ENCODE measurements around the gene LDLRAD3. TPM values are rescaled to one million over a fixed set of nuclear protein-coding genes. Genes with fewer than 3 reads are reported as not detected.

The LDLRAD3 gene
- total and polyA plus RNA-seq, 12 donors: 0.87 to 5.1 (median 1.7) TPM

- WGBS, 2 donors: 54 to 67% methylated on average over 1 of the region's 1 CpG
These were observed 103.1 kb downstream of the LDLRAD3 start for GRCh38 chr11:36046932-36047331.

GRCh38 chr11:36047344-36047743 is 103.5 kb downstream of the LDLRAD3 start:
- Histone ChIP-seq H3K4me1 (no peaks in the 10 kb centered on the region), H3K27me3 (peaks cover 0 to 8% (median 0%) of the 10 kb centered on the region in 7 donors), H3K4me3 (no peak overlapping the region), H3K36me3 (no peaks in the 10 kb centered on the region), H3K27ac (no peak overlapping the region), H3K9me3 (peaks cover 0 to 6% (median 0%) of the 10 kb centered on the region in 11 donors)
- no peak for DNase-seq
- ATAC-seq: no peak
- intact Hi-C loops (cut with DNase I): loop anchor here in 4 of 10 donors (5.0 to 10.0 kb wide), 5 partner anchors 80 to 223 kb away; no protein-coding TSS in a partner anchor
- no peak for TF ChIP-seq CTCF (IDR thresholded peaks at IDR 0.05)
- 98 to 100% methylated on average over 2 of the region's 2 CpGs for WGBS, 2 donors

More at GRCh38 chr11:36046932-36047331, 103.1 kb downstream of the LDLRAD3 start:
- ATAC-seq: no peak
- peaks cover 0 to 8% (median 0%) of the 10 kb centered on the region in 7 donors for H3K27me3 ChIP-seq
- TF ChIP-seq CTCF (IDR thresholded peaks at IDR 0.05): no peak
- H3K36me3 ChIP-seq: no peaks in the 10 kb centered on the region
- no peak overlapping the region for H3K27ac ChIP-seq
- no peak overlapping the region for H3K4me3 ChIP-seq
- no peak for DNase-seq
- H3K4me1 ChIP-seq: no peaks in the 10 kb centered on the region
- H3K9me3 ChIP-seq: peaks cover 0 to 6% (median 0%) of the 10 kb centered on the region in 11 donors
- intact Hi-C loops (cut with DNase I): loop anchor here in 4 of 10 donors (5.0 to 10.0 kb wide), 5 partner anchors 80 to 222 kb away; no protein-coding TSS in a partner anchor

- Histone ChIP-seq H3K36me3 (no peaks in the 10 kb centered on the region), H3K27ac (no peak overlapping the region), H3K9me3 (peaks cover 0 to 6% (median 0%) of the 10 kb centered on the region in 11 donors), H3K27me3 (peaks cover 0 to 8% (median 0%) of the 10 kb centered on the region in 7 donors), H3K4me3 (no peak overlapping the region), H3K4me1 (no peaks in the 10 kb centered on the region)
- ATAC-seq (no peak), DNase-seq (no peak)
- TF ChIP-seq CTCF (IDR thresholded peaks at IDR 0.05): no peak
- 89 to 92% methylated on average over 5 of the region's 5 CpGs for WGBS, 2 donors
- intact Hi-C loops (cut with DNase I): loop anchor here in 4 of 10 donors (5.0 to 10.0 kb wide), 5 partner anchors 79 to 224 kb away; no protein-coding TSS in a partner anchor
These were observed 104.8 kb downstream of the LDLRAD3 start for GRCh38 chr11:36048496-36049247.

- intact Hi-C loops (cut with DNase I): no loop called here
- WGBS, 2 donors: 94 to 96% methylated on average over 8 of the region's 8 CpGs
- TF ChIP-seq CTCF (IDR thresholded peaks at IDR 0.05): no peak
These were observed 107.6 kb downstream of the LDLRAD3 start for GRCh38 chr11:36051235-36052144.

More at GRCh38 chr11:36051235-36052144, 107.6 kb downstream of the LDLRAD3 start:
- ATAC-seq (no peak), DNase-seq (no peak)
- Histone ChIP-seq H3K36me3 (no peaks in the 10 kb centered on the region), H3K4me1 (peaks cover 0 to 4% (median under 1%) of the 10 kb centered on the region in 9 donors), H3K27me3 (peaks cover 0 to 8% (median 0%) of the 10 kb centered on the region in 7 donors), H3K4me3 (no peak overlapping the region), H3K27ac (no peak overlapping the region), H3K9me3 (peaks cover 0 to 6% (median 0%) of the 10 kb centered on the region in 11 donors)
